ENCODE results near the gene MICAL3. TPM values are rescaled to one million over a fixed set of nuclear protein-coding genes. Genes with fewer than 3 reads are reported as not detected.

Gene MICAL3
- total and polyA plus RNA-seq, 2 donors from 2014 or later, result 5.0 to 99.4 TPM

- Histone ChIP-seq H3K27me3 (ENCODE audit: control insufficient read depth, insufficient read depth, low read length) (no peaks in the 10 kb centered on the region), H3K36me3 (ENCODE audit: control insufficient read depth in 2 of 3, insufficient read depth in 3 of 3, low read length in 3 of 3) (peaks cover 0 to 19% (median 17%) of the 10 kb centered on the region in 3 donors), H3K4me3 (ENCODE audit: low read length in 3 of 3) (no peak overlapping the region), H3K9ac (ENCODE audit: low read length in 3 of 3) (no peak overlapping the region), H3K9me3 (ENCODE audit: control insufficient read depth in 2 of 3, insufficient read depth in 1 of 3, low read length in 3 of 3) (no peaks in the 10 kb centered on the region), H3K4me1 (ENCODE audit: control insufficient read depth in 2 of 3, insufficient read depth in 2 of 3, low read depth in 1 of 3, low read length in 3 of 3) (peaks cover 0 to 28% (median 26%) of the 10 kb centered on the region in 3 donors), H3K27ac (ENCODE audit: low read depth in 2 of 2, low read length in 2 of 2) (no peak overlapping the region)
- peak; percentile 99 for TF ChIP-seq CTCF (IDR thresholded peaks at IDR 0.05; ENCODE audit: borderline replicate concordance, extremely low read depth, insufficient read depth)
- DNase-seq (peak; percentile 88 to 94 (median 92)), FAIRE-seq (no peak)
- intact Hi-C loops (cut with DNase I), result no loop called here
Observed at GRCh38 chr22:17830043-17830961, 194.1 kb downstream of the MICAL3 start.

- DNase-seq (no peak), FAIRE-seq (no peak)
- peaks cover 0 to 19% (median 19%) of the 10 kb centered on the region in 3 donors for H3K36me3 ChIP-seq (ENCODE audit: control insufficient read depth in 2 of 3, insufficient read depth in 3 of 3, low read length in 3 of 3)
- TF ChIP-seq CTCF (IDR thresholded peaks at IDR 0.05; ENCODE audit: borderline replicate concordance, extremely low read depth, insufficient read depth), result no peak
- no peak overlapping the region for H3K9ac ChIP-seq (ENCODE audit: low read length in 3 of 3)
- no peak overlapping the region for H3K4me3 ChIP-seq (ENCODE audit: low read length in 3 of 3)
- no peak overlapping the region for H3K27ac ChIP-seq (ENCODE audit: low read depth in 2 of 2, low read length in 2 of 2)
- peaks cover 0 to 24% (median 24%) of the 10 kb centered on the region in 3 donors for H3K4me1 ChIP-seq (ENCODE audit: control insufficient read depth in 2 of 3, insufficient read depth in 2 of 3, low read depth in 1 of 3, low read length in 3 of 3)
- intact Hi-C loops (cut with DNase I), result loop anchor here (10.0 kb wide), 2 partner anchors 45 to 245 kb away; partner anchors contain the start of gene PEX26
- no peaks in the 10 kb centered on the region for H3K9me3 ChIP-seq (ENCODE audit: control insufficient read depth in 2 of 3, insufficient read depth in 1 of 3, low read length in 3 of 3)
- no peaks in the 10 kb centered on the region for H3K27me3 ChIP-seq (ENCODE audit: control insufficient read depth, insufficient read depth, low read length)
Observed at GRCh38 chr22:17829695-17830042, 194.7 kb downstream of the MICAL3 start.

GRCh38 chr22:17828502-17829080, 195.8 kb downstream of the MICAL3 start:
- Histone ChIP-seq H3K9ac (ENCODE audit: low read length in 3 of 3) (no peak overlapping the region), H3K27ac (ENCODE audit: low read depth in 2 of 2, low read length in 2 of 2) (no peak overlapping the region), H3K9me3 (ENCODE audit: control insufficient read depth in 2 of 3, insufficient read depth in 1 of 3, low read length in 3 of 3) (no peaks in the 10 kb centered on the region), H3K4me3 (ENCODE audit: low read length in 3 of 3) (no peak overlapping the region), H3K36me3 (ENCODE audit: control insufficient read depth in 2 of 3, insufficient read depth in 3 of 3, low read length in 3 of 3) (peaks cover 0 to 19% (median 17%) of the 10 kb centered on the region in 3 donors), H3K27me3 (ENCODE audit: control insufficient read depth, insufficient read depth, low read length) (no peaks in the 10 kb centered on the region), H3K4me1 (ENCODE audit: control insufficient read depth in 2 of 3, insufficient read depth in 2 of 3, low read depth in 1 of 3, low read length in 3 of 3) (peaks cover 0 to 23% (median 20%) of the 10 kb centered on the region in 3 donors)
- TF ChIP-seq CTCF (IDR thresholded peaks at IDR 0.05; ENCODE audit: borderline replicate concordance, extremely low read depth, insufficient read depth), result no peak
- intact Hi-C loops (cut with DNase I), result loop anchor here (10.0 kb wide), 2 partner anchors 46 to 246 kb away; partner anchors contain the start of gene PEX26
- DNase-seq (no peak), FAIRE-seq (no peak)
